Measurements from ENCODE around the gene SYDE1.

The SYDE1 gene

DNA sequence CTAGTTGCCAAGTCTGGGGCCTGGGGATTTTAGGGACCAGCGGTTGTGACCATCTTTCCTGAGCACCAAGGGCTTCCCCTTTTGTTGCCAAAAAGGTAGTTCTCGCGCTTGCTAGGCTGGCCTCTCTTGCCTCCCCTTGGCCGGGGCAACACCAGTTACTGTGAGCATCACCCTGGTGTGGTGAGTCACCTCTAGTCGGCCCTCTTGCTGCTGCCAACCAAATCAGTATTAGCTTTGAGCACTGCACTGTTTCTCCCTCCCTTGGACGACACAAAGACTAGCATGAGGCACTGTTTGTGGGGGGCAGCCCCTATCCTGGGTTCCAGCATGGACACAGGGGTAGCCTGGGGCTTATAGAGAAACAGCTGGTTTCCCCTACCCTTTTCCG, 6.9 kb downstream of the SYDE1 start:
- H3K4me1 ChIP-seq (ENCODE audit: insufficient read depth, insufficient read length) = peaks cover under 1% of the 10 kb centered on the region
- H3K9me3 ChIP-seq (ENCODE audit: insufficient read depth, low read length) = peaks cover 6% of the 10 kb centered on the region; the same call in 1 of the 2 replicates
- TF ChIP-seq YY1 (IDR thresholded peaks at IDR 0.05; ENCODE audit: insufficient read depth, insufficient read length) = no peak
- TF ChIP-seq SUZ12 (IDR thresholded peaks at IDR 0.05; ENCODE audit: extremely low read depth, insufficient read depth, insufficient read length) = no peak
- no peak for TF ChIP-seq ZNF274 (IDR thresholded peaks at IDR 0.05; ENCODE audit: low read depth, low read length)
- H3K9ac ChIP-seq (ENCODE audit: insufficient read length, low read depth) = no peak overlapping the region
- no peaks in the 10 kb centered on the region for H3K27me3 ChIP-seq (ENCODE audit: insufficient read depth, insufficient read length)
- H3K36me3 ChIP-seq (ENCODE audit: insufficient read depth, insufficient read length, low read length) = peaks cover 99% of the 10 kb centered on the region
- DNase-seq (ENCODE audit: low read depth, low spot score) = no peak
- no peak overlapping the region for H3K4me3 ChIP-seq (ENCODE audit: insufficient read length, low read depth)

- Histone ChIP-seq H3K4me3 (ENCODE audit: insufficient read length, low read depth) (no peak overlapping the region), H3K36me3 (ENCODE audit: insufficient read depth, insufficient read length, low read length) (peaks cover 97% of the 10 kb centered on the region), H3K27me3 (ENCODE audit: insufficient read depth, insufficient read length) (no peaks in the 10 kb centered on the region), H3K4me1 (ENCODE audit: insufficient read depth, insufficient read length) (no peaks in the 10 kb centered on the region), H3K9me3 (ENCODE audit: insufficient read depth, low read length) (peaks cover 7% of the 10 kb centered on the region; the same call in 1 of the 2 replicates), H3K9ac (ENCODE audit: insufficient read length, low read depth) (no peak overlapping the region)
- TF ChIP-seq SUZ12 (IDR thresholded peaks at IDR 0.05; ENCODE audit: extremely low read depth, insufficient read depth, insufficient read length) = no peak
- no peak for TF ChIP-seq ZNF274 (IDR thresholded peaks at IDR 0.05; ENCODE audit: low read depth, low read length)
- TF ChIP-seq YY1 (IDR thresholded peaks at IDR 0.05; ENCODE audit: insufficient read depth, insufficient read length) = no peak
- no peak for DNase-seq (ENCODE audit: low read depth, low spot score)
These were observed 7.9 kb downstream of the SYDE1 start for GRCh38 chr19:15115080-15115479.

DNA sequence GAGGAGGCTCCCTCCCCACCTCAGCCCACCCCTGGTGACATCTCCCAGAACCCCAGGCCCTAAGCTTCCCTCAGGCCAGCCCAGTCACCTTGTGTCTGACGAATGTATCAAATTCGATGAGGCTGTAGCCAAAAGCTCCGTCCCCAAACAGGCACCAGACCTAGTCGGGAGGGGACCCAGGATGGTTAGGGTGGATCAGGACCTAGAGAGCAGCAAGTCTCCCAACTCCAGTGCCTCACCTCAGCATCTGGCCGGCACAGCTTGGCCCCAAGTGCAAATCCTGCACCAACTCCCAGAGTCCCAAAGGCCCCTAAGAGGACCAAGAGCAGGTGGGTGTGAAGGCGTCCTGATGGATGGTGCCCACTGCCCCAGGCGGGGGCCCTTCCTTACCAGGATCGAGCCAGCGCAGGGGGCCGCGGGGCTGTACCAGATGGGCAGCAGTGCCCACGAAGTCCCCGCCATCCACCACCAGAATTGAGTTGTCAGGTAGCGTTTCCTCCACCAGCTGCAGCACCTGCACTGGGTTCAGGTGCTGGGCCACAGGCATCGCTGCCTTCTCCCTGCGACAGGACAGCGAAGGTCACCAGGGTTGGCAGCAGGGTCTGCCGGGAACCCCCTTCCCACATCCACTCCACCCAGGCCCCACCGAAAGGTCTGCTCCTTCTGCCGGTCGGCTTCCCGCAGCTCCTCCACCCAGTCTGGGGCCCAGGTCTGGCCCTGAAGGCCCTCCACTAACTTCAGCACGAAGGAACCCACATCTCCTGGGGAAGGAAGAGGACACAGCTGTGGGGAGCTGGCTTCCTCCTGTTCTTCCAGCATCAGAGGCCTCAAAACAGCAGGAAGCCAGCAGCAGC, 8.8 kb downstream of the SYDE1 start:
- Histone ChIP-seq H3K36me3 (ENCODE audit: insufficient read depth, insufficient read length, low read length) (peaks cover 97% of the 10 kb centered on the region), H3K27me3 (ENCODE audit: insufficient read depth, insufficient read length) (no peaks in the 10 kb centered on the region), H3K9me3 (ENCODE audit: insufficient read depth, low read length) (peaks cover 7% of the 10 kb centered on the region; the same call in 1 of the 2 replicates), H3K4me3 (ENCODE audit: insufficient read length, low read depth) (no peak overlapping the region), H3K9ac (ENCODE audit: insufficient read length, low read depth) (no peak overlapping the region), H3K4me1 (ENCODE audit: insufficient read depth, insufficient read length) (no peaks in the 10 kb centered on the region)
- no peak for TF ChIP-seq YY1 (IDR thresholded peaks at IDR 0.05; ENCODE audit: insufficient read depth, insufficient read length)
- no peak for TF ChIP-seq SUZ12 (IDR thresholded peaks at IDR 0.05; ENCODE audit: extremely low read depth, insufficient read depth, insufficient read length)
- no peak for TF ChIP-seq ZNF274 (IDR thresholded peaks at IDR 0.05; ENCODE audit: low read depth, low read length)
- no peak for DNase-seq (ENCODE audit: low read depth, low spot score)

DNA sequence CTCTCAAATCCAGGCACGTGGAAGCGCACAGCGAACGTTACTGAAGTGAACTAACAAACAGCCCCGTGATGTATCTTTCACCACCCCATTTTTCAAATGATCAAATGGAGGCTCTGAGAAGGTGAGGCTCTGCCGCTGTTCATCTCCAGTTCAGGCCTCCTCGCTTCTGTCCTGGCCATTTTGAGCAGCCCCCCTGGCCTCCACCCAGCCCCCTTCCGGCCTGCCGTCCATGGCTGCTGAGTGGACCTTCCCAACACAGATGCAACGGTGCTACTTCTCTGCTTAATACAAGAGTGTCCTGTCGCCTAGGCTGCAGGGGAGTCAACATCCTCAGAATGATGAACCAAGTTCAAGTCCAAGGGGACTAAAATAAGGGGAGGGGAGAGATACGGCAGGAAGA, 9.7 kb downstream of the SYDE1 start:
- peaks cover 7% of the 10 kb centered on the region; the same call in 1 of the 2 replicates for H3K9me3 ChIP-seq (ENCODE audit: insufficient read depth, low read length)
- no peak for DNase-seq (ENCODE audit: low read depth, low spot score)
- TF ChIP-seq YY1 (IDR thresholded peaks at IDR 0.05; ENCODE audit: insufficient read depth, insufficient read length) (no peak), SUZ12 (IDR thresholded peaks at IDR 0.05; ENCODE audit: extremely low read depth, insufficient read depth, insufficient read length) (no peak), ZNF274 (IDR thresholded peaks at IDR 0.05; ENCODE audit: low read depth, low read length) (no peak)
- no peak overlapping the region for H3K4me3 ChIP-seq (ENCODE audit: insufficient read length, low read depth)
- H3K4me1 ChIP-seq (ENCODE audit: insufficient read depth, insufficient read length) = no peaks in the 10 kb centered on the region
- no peak overlapping the region for H3K9ac ChIP-seq (ENCODE audit: insufficient read length, low read depth)
- no peaks in the 10 kb centered on the region for H3K27me3 ChIP-seq (ENCODE audit: insufficient read depth, insufficient read length)
- peaks cover 94% of the 10 kb centered on the region for H3K36me3 ChIP-seq (ENCODE audit: insufficient read depth, insufficient read length, low read length)

DNA sequence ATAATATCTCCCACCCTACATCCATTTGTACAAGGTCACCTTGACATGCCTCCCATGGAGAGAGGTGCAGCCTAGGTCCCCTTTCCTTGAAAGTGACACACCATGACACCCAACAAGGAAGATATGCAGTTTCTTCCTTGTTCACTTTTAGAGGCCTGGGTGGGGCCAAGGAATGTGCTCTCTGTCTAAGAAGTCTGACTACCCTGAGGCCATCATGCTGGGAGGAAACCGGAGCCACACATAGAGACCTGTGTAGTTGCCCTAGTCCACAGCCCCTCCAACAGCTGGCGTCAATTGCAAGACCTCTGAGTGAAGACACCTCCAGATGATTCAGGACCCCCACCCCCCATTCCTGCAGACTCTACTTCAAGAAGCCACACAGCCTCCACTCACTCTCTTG, 11.0 kb downstream of the SYDE1 start:
- H3K9me3 ChIP-seq (ENCODE audit: insufficient read depth, low read length) = peaks cover 7% of the 10 kb centered on the region; the same call in 1 of the 2 replicates
- no peaks in the 10 kb centered on the region for H3K27me3 ChIP-seq (ENCODE audit: insufficient read depth, insufficient read length)
- no peaks in the 10 kb centered on the region for H3K4me1 ChIP-seq (ENCODE audit: insufficient read depth, insufficient read length)
- TF ChIP-seq ZNF274 (IDR thresholded peaks at IDR 0.05; ENCODE audit: low read depth, low read length) = no peak
- no peak for TF ChIP-seq YY1 (IDR thresholded peaks at IDR 0.05; ENCODE audit: insufficient read depth, insufficient read length)
- no peak for TF ChIP-seq SUZ12 (IDR thresholded peaks at IDR 0.05; ENCODE audit: extremely low read depth, insufficient read depth, insufficient read length)
- H3K36me3 ChIP-seq (ENCODE audit: insufficient read depth, insufficient read length, low read length) = peaks cover 93% of the 10 kb centered on the region
- H3K9ac ChIP-seq (ENCODE audit: insufficient read length, low read depth) = no peak overlapping the region
- H3K4me3 ChIP-seq (ENCODE audit: insufficient read length, low read depth) = no peak overlapping the region
- DNase-seq (ENCODE audit: low read depth, low spot score) = no peak

GRCh38 chr19:15118789-15119494, 11.7 kb downstream of the SYDE1 start:
- Histone ChIP-seq H3K4me3 (ENCODE audit: insufficient read length, low read depth) (no peak overlapping the region), H3K27me3 (ENCODE audit: insufficient read depth, insufficient read length) (no peaks in the 10 kb centered on the region), H3K4me1 (ENCODE audit: insufficient read depth, insufficient read length) (peaks cover 3% of the 10 kb centered on the region), H3K36me3 (ENCODE audit: insufficient read depth, insufficient read length, low read length) (peaks cover 91% of the 10 kb centered on the region), H3K9ac (ENCODE audit: insufficient read length, low read depth) (no peak overlapping the region), H3K9me3 (ENCODE audit: insufficient read depth, low read length) (peaks cover 7% of the 10 kb centered on the region; the same call in 1 of the 2 replicates)
- DNase-seq (ENCODE audit: low read depth, low spot score) = no peak
- no peak for TF ChIP-seq YY1 (IDR thresholded peaks at IDR 0.05; ENCODE audit: insufficient read depth, insufficient read length)
- no peak for TF ChIP-seq SUZ12 (IDR thresholded peaks at IDR 0.05; ENCODE audit: extremely low read depth, insufficient read depth, insufficient read length)
- TF ChIP-seq ZNF274 (IDR thresholded peaks at IDR 0.05; ENCODE audit: low read depth, low read length) = no peak

Measured in NT2/D1 (cell line).